H1 (cell line): ENCODE results near the gene PTPRT. TPM values are rescaled to one million over a fixed set of nuclear protein-coding genes. Genes with fewer than 3 reads are reported as not detected.

ENCODE experiments used
- CBX5 ChIP-seq: fragments of 300-800, 300-1000 bp; sonication (generic); IDR thresholded peaks from 2 replicates; pipeline ENCODE4 v1.7.1; 2016; ENCODE audit warnings: antibody characterized with exemption, low read length, low read depth
- CHD1 ChIP-seq: IDR thresholded peaks from 2 replicates; pipeline ENCODE4 v1.6.1; 2012; ENCODE audit warnings: low read depth, low read length, improper control_type of control experiment
- EGR1 ChIP-seq: IDR thresholded peaks from 2 replicates; pipeline ENCODE4 v1.6.1; 2011; ENCODE audit warnings: low read depth, low read length, borderline replicate concordance
- GTF2F1 ChIP-seq: IDR thresholded peaks from 2 replicates; pipeline ENCODE4 v1.6.1; 2012; ENCODE audit warnings: low read depth, low read length, improper control_type of control experiment, borderline replicate concordance
- KDM1A ChIP-seq: fragments of 200-600, 300-600 bp; sonication (generic); IDR thresholded peaks from 2 replicates; pipeline ENCODE4 v1.7.1; 2016; ENCODE audit warnings: mild to moderate bottlenecking, low read length, borderline replicate concordance
- NRF1 ChIP-seq: IDR thresholded peaks from 2 replicates; pipeline ENCODE4 v1.6.1; 2011; ENCODE audit warnings: mild to moderate bottlenecking, low read depth, low read length, improper control_type of control experiment
- polyA plus RNA-seq, 7 experiments: library from polyadenylated mRNA; depleted of rRNA in 3 of 7; stranded (reverse) in 5 of 7; unstranded in 2 of 7; fragments of >200 nt in 5 of 7; fragments of 200-250 nt in 2 of 7; gene quantifications; 1 replicate in 5 of 7; 2 replicates in 1 of 7; 4 replicates in 1 of 7; pipeline versions ENCODE4 v1.2.1 to v1.2.3, GENCODE V29; 2011 to 2013; ENCODE audit warnings: missing spikeins in 2 of 7, mixed read lengths in 2 of 7
- total RNA-seq: library from RNA; stranded (reverse); fragmentation: NEBNext Ultra II Directional; extraction: Animal tissue kit (Norgen Biotek cat#: 25700); gene quantifications from 2 replicates; pipeline ENCODE4 v1.2.1, GENCODE V29; 2021

The PTPRT gene
- total and polyA plus RNA-seq, 2 of the 8 experiments (the other 6 are each of a cell fraction or from before 2014, with no cell fraction given): 0.33 to 1.8 TPM

DNA sequence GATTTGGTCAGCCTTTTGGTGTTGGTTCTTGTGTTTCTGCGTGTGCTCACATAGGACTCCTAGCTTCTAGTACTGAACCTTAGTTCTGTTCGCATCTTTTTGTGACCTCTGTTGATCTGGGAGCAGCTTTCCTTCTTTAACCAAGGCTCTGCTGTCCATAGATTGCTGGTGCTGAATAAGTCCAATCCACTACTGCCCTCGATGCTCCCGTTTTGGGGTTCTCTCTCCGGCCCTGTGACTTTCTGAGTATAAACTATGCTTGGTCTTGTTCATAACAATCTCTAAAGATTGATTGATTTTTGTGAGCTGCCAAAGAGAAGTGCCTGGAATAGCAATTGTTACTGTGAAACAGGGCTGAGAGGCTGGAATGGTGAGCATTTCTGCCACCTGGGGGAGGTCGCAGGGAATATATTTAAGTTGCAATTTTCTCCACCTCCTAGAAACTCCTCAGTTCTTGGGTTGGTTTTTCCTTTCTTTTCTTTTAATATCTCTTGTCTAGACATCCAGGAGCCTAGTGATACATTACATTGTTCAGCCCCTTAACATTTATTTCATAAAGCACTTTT, 1148.6 kb downstream of the PTPRT start (continued):
- TF ChIP-seq CBX5: no peak
- no peak for TF ChIP-seq NRF1
- no peak for TF ChIP-seq CHD1
- no peak for TF ChIP-seq GTF2F1
- no peak for TF ChIP-seq KDM1A
- TF ChIP-seq EGR1: no peak
